ENCODE measurements around the gene PCDHGA10. TPM values are rescaled to one million over a fixed set of nuclear protein-coding genes. Genes with fewer than 3 reads are reported as not detected.
A peak's percentile ranks its signal among the peaks of the same experiment; 100 is the strongest.

The PCDHGA10 gene
- total and polyA plus RNA-seq, 2 of the 8 experiments (the other 6 are each of a cell fraction or from before 2014, with no cell fraction given), result 2.2 to 6.4 TPM

DNA sequence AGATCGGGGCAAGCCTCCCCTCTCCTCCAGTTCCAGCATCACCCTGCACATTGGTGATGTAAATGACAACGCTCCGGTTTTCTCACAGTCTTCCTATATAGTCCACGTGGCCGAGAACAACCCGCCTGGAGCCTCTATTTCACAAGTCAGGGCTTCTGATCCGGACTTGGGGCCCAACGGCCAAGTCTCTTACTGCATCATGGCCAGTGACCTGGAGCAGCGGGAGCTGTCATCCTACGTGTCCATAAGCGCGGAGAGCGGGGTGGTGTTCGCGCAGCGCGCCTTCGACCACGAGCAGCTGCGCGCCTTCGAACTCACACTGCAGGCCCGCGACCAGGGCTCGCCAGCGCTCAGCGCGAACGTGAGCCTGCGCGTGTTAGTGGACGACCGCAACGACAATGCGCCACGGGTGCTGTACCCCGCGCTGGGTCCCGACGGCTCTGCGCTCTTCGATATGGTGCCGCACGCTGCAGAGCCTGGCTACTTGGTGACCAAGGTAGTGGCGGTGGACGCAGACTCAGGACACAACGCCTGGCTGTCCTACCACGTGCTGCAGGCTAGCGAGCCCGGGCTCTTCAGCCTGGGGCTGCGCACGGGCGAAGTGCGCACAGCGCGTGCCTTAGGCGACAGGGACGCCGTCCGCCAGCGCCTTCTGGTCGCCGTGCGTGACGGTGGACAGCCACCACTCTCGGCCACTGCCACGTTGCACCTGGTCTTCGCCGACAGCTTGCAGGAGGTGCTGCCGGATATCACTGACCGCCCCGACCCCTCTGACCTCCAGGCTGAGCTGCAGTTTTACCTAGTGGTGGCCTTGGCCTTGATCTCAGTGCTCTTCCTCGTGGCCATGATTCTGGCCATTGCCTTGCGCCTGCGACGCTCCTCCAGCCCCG, 23.4 kb upstream of the PCDHGA10 start:
- H3K23ac ChIP-seq (ENCODE audit: insufficient read length), result no peak overlapping the region
- H3K36me3 ChIP-seq (ENCODE audit: control insufficient read depth in 2 of 4, insufficient read depth in 4 of 4, low read length in 3 of 4), result peaks cover 3 to 29% (median 14%) of the 10 kb centered on the region in 4 experiments; a peak in 7 of 8 replicates
- H2BK5ac ChIP-seq (ENCODE audit: low read depth, low read length), result no peak overlapping the region
- FAIRE-seq, result no peak
- H2AFZ ChIP-seq (ENCODE audit: low read length), result no peak overlapping the region
- H3K9me3 ChIP-seq (ENCODE audit: insufficient read depth in 2 of 2, low read depth in 1 of 2, low read length in 1 of 2), result peaks cover 46 to 54% of the 10 kb centered on the region in 2 experiments
- H4K5ac ChIP-seq (ENCODE audit: insufficient read length, low read depth, low read length), result no peak overlapping the region
- TF ChIP-seq CBX5 (IDR thresholded peaks at IDR 0.05; ENCODE audit: low read depth, low read length) (no peak), HDAC2 (IDR thresholded peaks at IDR 0.05; ENCODE audit: borderline replicate concordance in 1 of 2, low read depth in 2 of 2, low read length in 2 of 2) (no peak), SIRT6 (IDR thresholded peaks at IDR 0.05; ENCODE audit: low read length) (no peak), SIX5 (IDR thresholded peaks at IDR 0.05; ENCODE audit: low read depth, low read length) (no peak)
- no peaks in the 10 kb centered on the region; a peak in 1 of 7 replicates for H3K27me3 ChIP-seq (replicated peaks in 1 of 4; ENCODE audit: control insufficient read depth in 3 of 4, extremely low read depth in 1 of 4, insufficient read depth in 3 of 4, low read length in 3 of 4)
- no peak overlapping the region; a peak in 1 of 4 replicates for H3K4me2 ChIP-seq (ENCODE audit: insufficient read depth in 1 of 2, low read depth in 2 of 2, low read length in 2 of 2)
- H2BK12ac ChIP-seq (ENCODE audit: low read depth, low read length), result no peak overlapping the region
- no peak overlapping the region for H3K9ac ChIP-seq (replicated peaks in 1 of 4; ENCODE audit: extremely low read depth in 1 of 4, low read depth in 3 of 4, low read length in 3 of 4)
- no peak overlapping the region for H4K91ac ChIP-seq (replicated peaks; ENCODE audit: insufficient read length, low read length)
- no peak overlapping the region for H3K4ac ChIP-seq (replicated peaks; ENCODE audit: insufficient read length, low read depth, low read length)
- WGBS, 2 experiments (ENCODE audit: extremely low coverage in 1 of 2, insufficient coverage in 1 of 2, insufficient read length in 1 of 2, insufficient replicate concordance in 2 of 2, low coverage in 1 of 2, low lambda C conversion rate in 2 of 2, missing lambda C conversion rate in 1 of 2), result 95% methylated on average over 62 of the region's 77 CpGs; no CpG with 5 or more reads in 1 of the 2 experiments
- H3K4me3 ChIP-seq (ENCODE audit: extremely low read depth in 1 of 4, insufficient read depth in 2 of 4, low read depth in 3 of 4, low read length in 4 of 4), result 0 out of 8 replicates have a peak overlapping the region, but pooled peaks of 1 of the 4 experiments have one; percentile 36
- no peaks in the 10 kb centered on the region for H3K79me2 ChIP-seq (ENCODE audit: control insufficient read depth in 1 of 2, insufficient read depth in 2 of 2, low read length in 2 of 2)
- CTCF ChIA-PET (ENCODE audit: partially characterized antibody), result interaction anchor here (0.8 to 8.7 kb wide), 24 partner anchors 11 to 207 kb away, joined by 3 to 68 read pairs (median 7); partner anchors contain the start of genes PCDHB10, PCDHB15, PCDHB16 and PCDHGA10
- H3K14ac ChIP-seq (ENCODE audit: insufficient read length), result no peak overlapping the region
- H3K23me2 ChIP-seq (ENCODE audit: low read depth, low read length), result no peaks in the 10 kb centered on the region; the same call in 1 of the 2 replicates
- H3K56ac ChIP-seq (replicated peaks; ENCODE audit: insufficient read length, low read depth, low read length), result no peak overlapping the region
- H2BK15ac ChIP-seq (ENCODE audit: low read length), result no peak overlapping the region
- no peaks in the 10 kb centered on the region for H4K20me1 ChIP-seq (replicated peaks in 1 of 2; ENCODE audit: control insufficient read depth in 1 of 2, insufficient read depth in 2 of 2, low read length in 2 of 2)
- no peaks in the 10 kb centered on the region for H3K4me1 ChIP-seq (replicated peaks in 1 of 4; ENCODE audit: control insufficient read depth in 3 of 4, insufficient read depth in 4 of 4, low read length in 3 of 4)
- no peak overlapping the region for H2AK5ac ChIP-seq (ENCODE audit: low read depth, low read length)
- H3K27ac ChIP-seq (ENCODE audit: low read depth, low read length), result no peak overlapping the region
- POLR2A ChIA-PET (ENCODE audit: partially characterized antibody), result interaction anchor here (1.0 kb wide), 1 partner anchor 124 kb away, joined by 3 read pairs; no protein-coding TSS in a partner anchor
- no peak overlapping the region; the same call in none of the 2 replicates for H4K8ac ChIP-seq (ENCODE audit: extremely low read depth, insufficient read depth, low read length)
- H2BK20ac ChIP-seq (ENCODE audit: low read length), result no peak overlapping the region
- no peaks in the 10 kb centered on the region for H3K79me1 ChIP-seq (ENCODE audit: low read depth, low read length)
- DNase-seq (ENCODE audit: low read depth in 1 of 2, low spot score in 2 of 2), result no peak
- H3K18ac ChIP-seq (ENCODE audit: extremely low read depth, low read length), result no peak overlapping the region
- H2BK120ac ChIP-seq (replicated peaks; ENCODE audit: low read depth, low read length), result no peak overlapping the region
